Measurements from ENCODE around the gene CASP8.
A peak's percentile ranks its signal among the peaks of the same experiment; 100 is the strongest.
"Not testable (repeated sequence)": the region's sequence is repeated elsewhere in the genome, so short reads cannot be mapped to it uniquely, and the experiment has no call there.

Gene CASP8

DNA sequence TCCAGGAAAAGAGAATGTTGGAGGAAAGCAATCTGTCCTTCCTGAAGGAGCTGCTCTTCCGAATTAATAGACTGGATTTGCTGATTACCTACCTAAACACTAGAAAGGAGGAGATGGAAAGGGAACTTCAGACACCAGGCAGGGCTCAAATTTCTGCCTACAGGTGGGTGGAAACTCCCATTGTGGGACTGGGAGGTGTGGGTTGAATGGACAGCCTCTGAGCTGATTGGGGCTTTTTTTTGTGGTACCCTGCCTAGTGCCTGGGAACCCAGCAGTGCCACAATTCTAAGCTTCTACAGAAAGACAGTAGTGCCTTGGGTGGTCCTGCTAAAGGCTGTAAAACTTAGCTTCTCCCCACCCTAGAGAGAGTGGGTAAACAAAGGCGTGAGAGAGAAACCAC is 6.3 kb downstream of the CASP8 start:
- no peak overlapping the region for H3K27ac ChIP-seq
- DNase-seq (ENCODE audit: low read depth, low spot score): no peak

DNA sequence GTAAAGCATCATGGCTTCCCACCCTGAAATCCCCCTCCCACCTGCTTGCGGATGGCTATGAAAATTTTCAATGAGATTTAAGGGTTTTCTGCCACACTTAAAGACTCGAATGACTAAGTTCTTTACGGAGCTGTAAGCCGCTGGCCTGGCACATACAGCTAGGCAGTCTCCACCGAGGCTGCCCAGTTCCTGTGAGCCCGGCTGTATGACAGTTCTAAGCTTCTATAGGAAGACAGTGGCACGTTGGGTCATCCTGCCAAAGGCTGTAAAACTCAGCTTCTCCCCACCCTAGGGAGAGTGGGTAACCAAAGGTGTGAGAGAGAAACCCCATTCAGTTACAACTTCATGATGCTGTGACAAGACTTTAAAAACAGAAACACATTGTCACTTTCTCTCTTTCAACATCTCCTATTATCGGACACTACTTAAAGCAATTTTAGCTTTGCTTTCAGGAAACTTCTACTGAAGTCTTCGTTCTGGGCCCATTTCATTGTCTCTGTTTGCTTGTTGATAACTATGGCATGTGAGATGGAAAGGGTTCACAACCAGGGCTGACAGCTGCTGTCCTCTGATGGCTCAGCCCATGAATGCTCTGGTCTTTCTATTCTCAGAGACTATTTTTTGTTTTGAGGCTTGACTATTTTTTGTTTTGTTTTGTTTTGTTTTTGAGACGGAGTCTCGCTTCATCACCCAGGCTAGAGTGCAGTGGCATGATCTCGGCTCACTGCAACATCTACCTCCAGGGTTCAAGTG is 7.1 kb downstream of the CASP8 start:
- no peak overlapping the region for H3K27ac ChIP-seq
- DNase-seq (ENCODE audit: low read depth, low spot score): no peak

DNA sequence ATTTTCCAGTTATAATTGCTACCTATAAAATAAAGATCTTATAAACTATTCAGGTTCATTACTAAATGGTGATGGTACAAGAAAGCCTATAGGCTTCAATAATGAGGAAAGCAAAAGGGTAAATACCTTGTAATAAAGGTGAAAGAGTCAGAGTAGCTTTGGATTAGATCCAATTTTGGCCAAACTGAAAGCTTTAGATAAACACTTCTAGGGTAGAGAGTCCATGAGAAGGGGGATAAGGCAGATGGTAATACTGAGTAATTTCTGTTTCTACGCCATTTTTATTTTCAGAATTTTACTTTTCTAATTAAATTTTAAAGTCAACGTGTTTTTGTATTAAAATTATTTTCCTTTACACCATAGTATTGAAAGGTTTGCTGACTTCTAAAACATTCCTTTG is 9.4 kb downstream of the CASP8 start:
- no peak for DNase-seq (ENCODE audit: low read depth, low spot score)
- H3K27ac ChIP-seq: no peak overlapping the region

DNA sequence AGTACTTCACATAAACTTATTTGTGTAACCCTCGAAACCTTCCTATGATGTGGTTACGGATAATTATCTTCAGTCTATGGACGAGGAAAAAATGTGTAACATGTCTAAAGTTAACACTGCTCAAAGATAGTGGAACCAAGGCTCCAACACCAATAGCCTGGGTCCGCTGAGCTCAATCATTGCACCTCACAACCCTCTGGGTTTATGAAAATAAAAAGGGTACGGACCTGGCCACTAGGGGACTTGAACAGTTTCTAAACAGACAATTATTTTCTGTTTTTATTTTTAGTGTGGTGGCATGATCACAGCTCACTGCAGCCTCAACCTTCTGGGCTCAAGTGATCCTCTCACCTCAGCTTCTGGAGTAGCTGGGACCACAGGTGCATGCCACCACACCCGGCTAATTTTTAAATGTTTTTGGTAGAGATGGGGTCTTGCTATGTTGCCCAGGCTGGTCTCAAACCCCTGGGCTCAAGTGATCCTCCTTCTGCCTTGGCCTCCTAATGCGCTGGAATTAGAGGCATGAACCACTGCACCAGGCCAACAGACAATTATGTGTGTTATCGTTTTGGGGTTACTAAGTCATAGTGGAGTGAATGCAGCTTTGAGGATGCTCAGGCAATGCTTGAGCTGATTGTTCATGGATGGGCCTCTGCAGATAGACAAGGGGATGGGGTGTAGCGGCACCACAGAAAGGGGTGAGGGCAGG is 10.1 kb downstream of the CASP8 start:
- H3K27ac ChIP-seq: no peak overlapping the region

DNA sequence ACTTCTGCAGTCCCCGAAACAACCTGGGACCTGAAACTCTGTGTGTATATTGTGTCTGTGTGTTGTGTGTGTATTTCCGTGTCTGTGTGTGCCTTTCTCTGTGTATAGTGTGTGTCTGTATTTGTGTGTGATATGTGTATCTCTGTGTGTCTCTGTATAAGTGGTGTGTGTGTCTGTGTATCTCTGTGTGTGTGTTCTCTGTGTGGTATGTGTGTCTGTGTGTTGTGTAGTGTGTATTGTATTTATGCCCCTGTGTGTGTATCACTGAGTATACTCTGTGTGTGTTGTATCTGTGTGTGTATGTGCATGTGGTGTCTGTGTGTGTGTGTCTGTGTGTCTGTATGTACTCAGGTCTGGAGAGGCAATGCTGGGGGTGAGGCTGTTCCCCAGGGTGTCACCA is 11.6 kb downstream of the CASP8 start:
- no peak overlapping the region for H3K27ac ChIP-seq

More for the DNA sequence above, 10.1 kb downstream of the CASP8 start:
- no peak for DNase-seq (ENCODE audit: low read depth, low spot score)

DNA sequence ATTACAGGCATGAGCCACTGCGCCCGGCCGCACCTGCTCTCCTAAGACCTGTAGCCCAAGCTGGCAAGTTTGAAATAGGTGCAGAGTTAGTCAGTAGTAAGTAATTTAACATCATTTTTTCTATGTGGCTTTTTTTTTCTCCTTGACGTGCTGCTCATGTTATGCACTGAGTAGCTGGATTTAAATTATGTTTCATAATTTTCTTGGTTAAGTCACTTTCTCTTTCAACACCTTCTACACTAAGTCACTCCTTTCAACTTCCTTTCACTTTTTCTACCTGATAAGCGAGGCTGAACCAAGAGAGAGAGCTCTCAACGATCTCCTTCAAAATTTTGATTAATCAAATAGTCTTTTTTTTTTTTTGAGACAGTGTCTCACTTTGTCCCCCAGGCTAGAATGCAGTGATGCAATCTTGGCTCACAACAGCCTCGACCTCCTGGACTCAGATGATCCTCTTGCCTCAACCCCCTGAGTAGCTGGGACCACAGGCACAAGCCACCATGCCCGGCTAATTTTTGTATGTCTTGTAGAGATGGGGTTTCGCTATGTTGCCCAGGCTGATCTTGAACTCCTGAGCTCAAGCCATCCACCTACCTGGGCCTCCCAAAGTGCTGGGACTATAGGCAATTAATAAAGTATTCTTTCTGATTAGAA is 13.1 kb downstream of the CASP8 start:
- no peak for DNase-seq (ENCODE audit: low read depth, low spot score)
- no peak overlapping the region for H3K27ac ChIP-seq

More for the DNA sequence above, 11.6 kb downstream of the CASP8 start:
- DNase-seq (ENCODE audit: low read depth, low spot score): no peak

DNA sequence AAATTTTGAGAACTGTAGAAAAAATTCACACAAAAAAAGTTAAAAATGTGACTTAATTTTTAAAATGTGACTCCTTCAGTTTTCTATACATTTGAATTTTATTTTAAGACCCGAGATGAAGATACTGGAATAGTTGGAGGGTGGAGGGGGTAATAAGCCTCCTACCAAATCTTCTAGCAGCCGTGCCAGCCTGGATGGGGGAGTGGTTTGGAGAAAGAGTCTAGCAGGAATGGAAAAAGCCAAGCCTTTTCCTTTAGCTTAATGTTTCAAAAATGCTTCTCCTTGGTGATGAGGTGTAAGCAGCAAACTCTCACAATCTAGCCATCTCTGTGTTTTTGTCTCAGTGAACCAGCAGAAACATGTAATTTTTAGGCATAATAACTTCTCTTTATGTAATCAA is 14.7 kb downstream of the CASP8 start:
- no peak overlapping the region for H3K27ac ChIP-seq
- DNase-seq (ENCODE audit: low read depth, low spot score): no peak

DNA sequence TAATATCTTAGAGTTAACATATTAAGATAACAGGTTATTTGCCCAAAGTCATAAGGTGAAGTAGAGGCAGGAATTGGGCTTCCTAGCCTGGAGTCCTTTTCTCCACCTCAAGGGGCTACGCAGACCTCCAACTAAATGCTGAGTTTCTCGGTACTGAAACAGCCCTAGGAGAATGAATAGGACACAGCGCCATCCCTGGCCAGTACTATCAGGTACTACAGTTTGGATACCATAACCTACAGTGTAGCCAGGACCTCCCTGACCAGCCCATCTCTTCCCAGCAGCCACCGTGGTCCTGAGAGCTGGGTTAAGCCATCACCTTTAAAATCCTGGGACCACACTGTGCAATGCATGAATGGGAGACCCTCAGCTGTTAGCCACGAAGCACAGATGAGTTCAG is 15.7 kb downstream of the CASP8 start:
- DNase-seq (ENCODE audit: low read depth, low spot score): no peak
- no peak overlapping the region for H3K27ac ChIP-seq

DNA sequence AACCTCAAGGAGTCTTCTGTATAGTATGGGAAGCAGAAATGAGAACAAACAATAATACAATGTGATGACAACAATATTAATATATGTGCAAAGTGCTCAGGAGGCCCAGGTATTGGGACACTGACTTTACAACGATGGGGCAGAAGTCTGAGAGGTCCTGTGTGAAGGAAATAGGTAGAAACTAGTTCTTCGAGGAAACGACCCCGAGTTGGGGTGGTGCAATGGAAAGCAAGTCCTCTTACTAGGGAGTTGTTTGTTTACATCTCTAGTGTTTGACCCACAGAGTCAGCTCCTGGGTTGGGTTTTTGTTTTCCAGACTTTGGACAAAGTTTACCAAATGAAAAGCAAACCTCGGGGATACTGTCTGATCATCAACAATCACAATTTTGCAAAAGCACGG is 16.2 kb downstream of the CASP8 start:
- H3K27ac ChIP-seq: no peak overlapping the region
- DNase-seq (ENCODE audit: low read depth, low spot score): no peak

DNA sequence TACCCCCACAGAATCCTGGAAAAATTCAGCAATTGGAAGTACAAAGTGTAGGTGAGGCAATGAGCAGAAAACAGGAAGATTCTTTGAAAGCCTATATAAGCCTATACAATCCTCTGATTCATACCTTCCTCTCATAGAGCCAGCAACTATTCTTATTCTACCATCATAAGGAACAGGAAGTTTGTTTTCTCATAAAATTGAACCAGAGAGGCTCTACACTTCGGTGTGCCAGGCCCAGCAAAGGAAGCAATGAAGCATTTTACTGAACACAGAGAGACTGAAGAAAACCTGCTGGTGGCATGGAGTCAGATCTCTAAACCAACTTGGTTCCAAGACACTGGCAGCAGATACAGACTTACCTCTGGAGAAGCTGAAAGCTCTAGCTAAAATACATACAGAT is 18.7 kb downstream of the CASP8 start:
- H3K27ac ChIP-seq: peak overlapping the region; percentile 12
- no peak for DNase-seq (ENCODE audit: low read depth, low spot score)

DNA sequence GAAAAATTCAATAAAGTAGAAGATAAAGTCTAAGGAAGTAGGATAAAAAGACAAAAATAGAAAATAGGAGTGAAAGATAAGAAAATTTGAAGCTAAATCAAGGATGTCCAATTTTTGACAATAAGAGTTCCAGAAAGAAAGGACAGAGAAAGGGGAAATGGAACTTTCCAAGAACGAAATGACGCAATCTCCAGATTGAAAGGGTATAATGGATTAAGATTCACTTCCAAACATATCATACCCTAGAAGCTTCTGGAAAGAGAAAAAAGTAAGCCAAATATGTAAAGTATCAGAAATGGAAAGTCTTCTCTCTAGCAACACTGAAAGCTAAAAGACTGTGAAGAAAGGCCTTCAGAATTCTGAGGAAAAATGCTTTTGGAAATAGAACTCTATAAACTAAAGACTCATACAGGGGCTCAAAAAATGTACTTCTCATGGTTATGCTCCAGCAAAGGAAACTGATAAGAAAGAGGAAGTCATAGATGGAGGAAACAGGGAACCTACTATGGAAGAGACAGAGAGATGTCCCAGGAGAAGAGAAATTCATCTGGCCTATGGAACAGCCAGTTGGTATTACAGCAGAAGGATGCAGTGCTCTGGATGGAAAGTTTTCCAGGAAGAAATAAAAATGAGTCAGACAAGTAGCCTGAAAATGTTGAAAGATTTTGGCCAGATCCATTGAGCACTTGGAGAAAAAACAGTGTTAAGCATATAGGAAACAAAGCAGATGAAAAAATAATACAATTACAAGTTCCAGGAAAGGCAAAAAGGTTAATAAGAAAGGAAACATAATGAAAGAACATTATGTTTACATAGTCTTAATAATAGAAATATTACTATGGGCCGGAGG is 20.1 kb downstream of the CASP8 start:
- no peak for DNase-seq (ENCODE audit: low read depth, low spot score)
- H3K27ac ChIP-seq: no peak overlapping the region

DNA sequence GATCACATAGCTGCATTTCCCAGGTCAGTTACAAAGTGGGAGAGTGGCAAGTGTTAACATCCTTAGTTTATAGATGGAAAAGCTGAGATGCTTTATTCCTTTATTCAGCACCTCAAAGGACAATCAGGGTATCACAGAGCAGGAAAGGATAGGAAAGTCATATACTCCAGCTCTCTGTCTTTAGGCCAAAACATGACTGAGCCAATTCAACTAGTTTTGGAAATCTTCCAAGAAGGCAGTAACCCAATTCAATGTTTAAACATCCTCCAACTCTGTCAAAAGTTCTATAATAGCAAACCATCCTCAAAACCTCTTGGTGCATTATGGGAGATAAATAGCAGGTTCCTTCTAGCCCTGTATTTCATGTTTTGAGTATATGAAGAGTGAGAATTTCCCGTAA is 25.2 kb downstream of the CASP8 start:
- no peak for DNase-seq (ENCODE audit: low read depth, low spot score)

DNA sequence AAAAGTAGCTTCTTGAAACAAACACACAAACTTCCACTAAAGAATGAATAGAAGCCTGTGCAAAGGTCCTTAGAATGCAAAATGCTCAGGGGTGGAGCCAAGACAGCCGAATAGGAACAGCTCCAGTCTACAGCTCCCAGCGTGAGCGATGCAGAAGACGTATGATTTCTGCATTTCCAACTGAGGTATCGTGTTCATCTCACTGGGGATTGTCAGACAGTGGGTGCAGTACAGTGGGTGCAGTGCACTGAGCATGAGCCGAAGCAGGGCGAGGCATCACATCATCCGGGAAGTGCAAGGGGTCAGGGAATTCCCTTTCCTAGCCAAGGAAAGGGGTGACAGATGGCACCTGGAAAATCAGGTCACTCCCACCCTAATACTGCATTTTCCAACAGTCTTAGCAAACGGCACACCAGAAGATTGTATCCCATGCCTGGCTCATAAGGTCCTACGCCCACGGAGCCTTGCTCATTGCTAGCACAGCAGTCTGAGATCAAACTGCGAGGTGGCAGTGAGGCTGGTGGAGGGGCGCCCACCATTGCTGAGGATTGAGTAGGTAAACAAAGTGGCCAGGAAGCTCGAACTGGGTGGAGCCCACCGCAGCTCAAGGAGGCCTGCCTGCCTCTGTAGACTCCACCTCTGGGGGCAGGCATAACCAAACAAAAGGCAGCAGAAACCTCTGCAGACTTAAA is 30.3 kb downstream of the CASP8 start:
- not testable (repeated sequence) for DNase-seq (ENCODE audit: low read depth, low spot score); H3K27ac ChIP-seq

More for the DNA sequence above, 25.2 kb downstream of the CASP8 start:
- no peak overlapping the region for H3K27ac ChIP-seq

DNA sequence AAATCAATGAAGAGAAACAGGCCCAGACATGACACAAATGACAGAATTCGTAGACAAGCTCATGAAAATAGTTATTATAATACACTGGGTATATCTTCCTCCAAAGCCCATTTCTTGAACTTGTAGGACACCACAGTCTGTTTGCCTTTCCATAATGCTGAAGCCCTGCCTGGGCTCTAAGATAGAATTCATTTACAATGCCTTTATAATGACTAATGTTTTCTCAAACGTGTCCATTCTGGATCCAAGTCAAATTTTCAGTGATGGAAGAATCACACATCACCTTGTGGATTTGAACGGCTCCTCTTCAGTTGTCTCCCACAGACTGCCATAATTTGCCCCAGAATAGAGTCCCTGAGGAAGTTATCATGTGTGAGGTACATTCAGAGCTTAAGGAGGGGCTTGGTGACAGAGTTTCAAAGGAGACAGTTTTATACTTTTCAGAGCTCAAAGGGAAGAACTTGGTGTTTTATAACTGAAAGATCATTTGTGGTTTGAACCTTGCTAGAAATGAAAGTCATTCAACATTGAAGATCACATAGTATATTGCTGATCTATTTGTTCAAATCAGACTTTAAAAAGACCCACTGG is 38.2 kb downstream of the CASP8 start:
- DNase-seq (ENCODE audit: low read depth, low spot score): no peak
- no peak overlapping the region for H3K27ac ChIP-seq

DNA sequence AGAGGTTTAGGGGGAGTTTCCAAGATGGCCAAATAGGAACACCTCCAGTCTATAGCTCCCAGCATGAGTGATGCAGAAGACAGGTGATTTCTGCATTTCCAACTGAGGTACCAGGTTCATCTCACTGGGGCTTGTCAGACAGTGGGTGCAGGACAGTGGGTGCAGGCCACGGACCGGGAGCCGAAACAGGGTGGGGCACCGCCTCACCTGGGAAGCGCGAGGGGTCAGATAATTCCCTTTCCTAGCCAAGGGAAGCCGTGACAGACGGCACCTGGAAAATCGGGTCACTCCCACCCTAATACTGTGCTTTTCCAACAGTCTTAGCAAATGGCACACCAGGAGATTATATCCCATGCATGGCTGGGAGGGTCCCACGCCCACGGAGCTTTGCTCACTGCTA is 39.6 kb downstream of the CASP8 start:
- not testable (repeated sequence) for DNase-seq (ENCODE audit: low read depth, low spot score); H3K27ac ChIP-seq

DNA sequence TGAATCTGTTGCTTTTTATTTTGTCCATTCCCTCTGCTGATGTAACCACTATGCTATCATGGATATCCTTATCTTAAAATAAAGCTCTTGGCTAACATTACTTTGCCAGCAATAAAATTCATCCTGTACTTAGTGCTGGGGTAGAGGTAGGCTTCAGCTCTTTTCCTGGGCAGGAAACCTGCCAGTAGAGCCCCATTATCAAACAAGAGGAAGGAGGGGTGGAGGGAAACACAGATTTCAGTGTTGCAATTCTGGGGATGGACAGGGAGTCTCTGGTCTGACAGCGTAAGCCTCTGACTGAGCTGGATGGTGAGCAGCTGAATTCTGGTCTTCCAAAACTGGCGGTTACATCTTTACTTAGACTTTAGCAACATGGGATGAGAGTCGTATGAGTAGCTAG is 47.5 kb downstream of the CASP8 start:
- no peak overlapping the region for H3K27ac ChIP-seq
- DNase-seq (ENCODE audit: low read depth, low spot score): no peak

DNA sequence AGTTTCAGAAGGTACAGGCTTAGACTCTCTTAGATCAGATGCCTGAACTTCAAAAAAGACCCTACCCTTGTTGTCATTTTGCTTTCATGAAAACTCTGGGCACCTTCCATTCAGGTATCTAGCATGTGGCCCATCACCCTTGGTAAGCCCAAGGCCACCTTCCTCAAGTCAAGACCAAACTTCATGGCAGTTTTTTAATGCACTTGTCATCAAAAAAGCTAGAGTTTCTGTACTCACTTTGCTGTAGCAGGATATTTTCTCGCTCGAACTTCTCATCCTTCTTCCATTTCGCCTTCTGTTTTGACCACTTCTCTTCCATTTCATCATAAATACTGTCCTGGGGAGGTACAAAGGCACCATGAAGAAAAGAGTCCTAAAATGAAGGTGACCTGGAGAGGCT is 48.6 kb downstream of the CASP8 start:
- DNase-seq (ENCODE audit: low read depth, low spot score): no peak
- no peak overlapping the region for H3K27ac ChIP-seq

DNA sequence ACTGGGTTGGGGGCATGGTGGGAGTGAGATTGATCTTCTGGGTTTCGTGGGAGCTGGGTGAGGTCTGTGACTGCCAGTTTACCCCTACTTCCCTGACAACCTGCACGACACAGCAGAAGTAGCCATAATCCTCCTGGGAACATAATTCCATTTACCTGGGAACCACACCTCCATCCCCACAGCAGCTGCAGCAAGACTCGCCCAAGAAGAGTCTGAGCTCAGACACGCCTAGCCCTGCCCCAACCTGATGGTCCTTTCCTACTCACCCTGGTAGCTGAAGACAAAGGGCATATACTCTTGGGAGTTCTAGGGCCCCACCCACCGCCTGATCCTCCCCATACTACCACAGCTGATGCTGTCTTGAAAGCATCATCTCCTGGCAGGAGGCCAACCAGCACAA is 53.0 kb downstream of the CASP8 start:
- no peak overlapping the region for H3K27ac ChIP-seq
- DNase-seq (ENCODE audit: low read depth, low spot score): peak; percentile 29

DNA sequence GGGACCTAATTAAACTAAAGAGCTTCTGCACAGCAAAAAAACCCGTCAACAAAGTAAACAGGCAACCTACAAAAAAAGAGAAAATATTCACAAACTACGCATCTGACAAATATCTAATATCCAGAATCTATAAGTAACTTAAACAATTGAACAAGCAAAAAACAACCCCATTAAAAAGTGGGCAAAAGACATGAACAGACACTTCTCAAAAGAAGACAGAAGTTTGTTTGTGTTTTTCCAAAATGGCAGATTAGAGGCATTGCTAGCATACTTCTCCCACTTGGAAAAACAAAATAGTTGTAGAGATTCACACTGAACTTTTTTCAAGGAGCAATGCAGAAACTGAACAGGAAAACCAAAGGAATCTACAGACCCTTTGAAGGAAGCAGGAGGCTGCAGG is 59.2 kb downstream of the CASP8 start:
- no peak for DNase-seq (ENCODE audit: low read depth, low spot score)
- H3K27ac ChIP-seq: no peak overlapping the region

DNA sequence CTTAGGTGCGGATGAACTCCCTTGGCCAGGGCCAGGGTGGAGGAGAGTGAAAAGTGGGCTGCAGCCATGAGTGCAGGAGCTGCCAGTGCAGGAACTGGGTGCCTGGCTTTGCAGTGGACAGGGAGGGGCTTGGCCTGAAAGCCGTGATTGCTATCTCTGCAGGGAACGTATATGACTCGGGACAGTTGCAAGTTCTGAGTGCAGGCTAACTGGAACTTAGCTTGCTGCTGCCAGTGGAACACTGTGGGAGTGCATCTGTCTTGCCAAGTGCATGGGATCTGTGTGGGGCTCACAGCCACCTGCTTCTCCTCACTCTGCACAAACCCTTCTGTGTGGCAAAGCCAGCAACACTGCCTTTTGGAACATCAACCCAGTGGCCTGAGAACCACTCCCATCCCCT is 59.9 kb downstream of the CASP8 start:
- H3K27ac ChIP-seq: no peak overlapping the region
- no peak for DNase-seq (ENCODE audit: low read depth, low spot score)
